Activated naive CD8-positive, alpha-beta T cell treated with anti-CD3 and anti-CD28 coated beads, Interleukin-2, amount 50 U/mL, for 24 hours (primary cell): ENCODE data around the gene TMEM256.
"Not testable (repeated sequence)": the region's sequence is repeated elsewhere in the genome, so short reads cannot be mapped to it uniquely, and the experiment has no call there.

Experiments
- ATAC-seq: fragments of 150-1000 bp; cut with Tn5 transposase; one replicate; pipeline ENCODE4 v1.10.0; 2021
- DNase-seq: peaks from one replicate; pipeline ENCODE4 v3.0.0; 2021
- H3K27ac Mint-ChIP-seq: one replicate; pipeline ENCODE4 v1.8.0; 2021; ENCODE audit warnings: mild to moderate bottlenecking, mixed read lengths
- H3K27me3 Mint-ChIP-seq: one replicate; pipeline ENCODE4 v1.8.0; 2021; ENCODE audit warnings: mixed read lengths
- H3K36me3 Mint-ChIP-seq: one replicate; pipeline ENCODE4 v1.8.0; 2021; ENCODE audit warnings: low read depth, mixed read lengths
- H3K4me1 Mint-ChIP-seq: one replicate; pipeline ENCODE4 v1.8.0; 2021; ENCODE audit warnings: mixed read lengths
- H3K4me3 Mint-ChIP-seq: one replicate; pipeline ENCODE4 v1.8.0; 2021; ENCODE audit warnings: mild to moderate bottlenecking, moderate library complexity, mixed read lengths
- H3K9me3 Mint-ChIP-seq: one replicate; pipeline ENCODE4 v1.8.0; 2021; ENCODE audit warnings: mixed read lengths

TMEM256 gene

DNA sequence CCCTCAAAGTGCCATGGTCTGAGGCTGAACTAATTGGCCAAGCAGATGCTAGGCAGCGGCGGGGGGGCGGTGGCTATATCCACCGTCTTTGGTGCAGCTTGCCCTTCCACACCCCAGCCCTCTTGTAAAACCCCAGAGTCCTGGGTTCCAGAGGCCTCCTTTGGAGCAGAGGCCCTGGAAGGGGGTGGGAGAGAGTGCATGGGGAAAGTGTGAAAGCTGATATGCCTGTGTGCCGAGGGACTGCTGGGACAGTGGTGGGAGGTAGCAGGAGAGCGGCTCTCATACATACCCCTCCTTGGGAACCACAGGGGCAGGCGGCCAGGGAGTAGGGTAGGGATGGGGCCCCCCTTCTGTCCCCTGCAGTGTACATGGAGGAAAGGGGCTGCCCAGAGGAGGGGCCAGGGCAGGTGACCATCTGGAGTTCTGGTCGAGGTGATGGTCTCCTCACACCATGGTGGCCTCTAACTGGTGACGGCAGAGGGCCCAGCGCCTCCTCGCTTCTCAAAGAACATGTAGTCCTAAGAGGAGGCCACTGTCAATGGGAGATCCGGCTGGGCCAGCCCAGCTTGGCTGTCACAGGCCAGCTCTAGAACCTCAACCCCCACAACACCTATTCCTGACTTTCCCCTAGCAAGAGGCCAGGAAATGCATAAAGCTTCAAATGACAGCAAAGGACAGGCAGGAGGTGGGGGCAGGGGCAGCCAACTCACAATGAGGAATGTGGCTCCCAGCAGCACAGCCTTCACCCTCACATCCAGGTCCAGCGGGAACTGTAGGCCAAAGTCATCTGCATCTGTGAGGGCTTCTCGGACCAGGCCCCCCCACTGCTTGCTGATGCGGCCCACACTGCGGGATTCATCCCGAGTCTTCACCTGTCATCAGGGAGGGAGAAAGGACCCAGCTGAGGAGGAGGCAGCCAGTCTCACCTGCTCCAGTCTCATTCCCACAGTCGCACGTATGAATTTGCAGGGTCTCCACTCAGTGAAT, 13.7 kb downstream of the TMEM256 start:
- ATAC-seq (no peak), DNase-seq (no peak)
- Mint-ChIP-seq H3K36me3 (peaks cover 11% of the 10 kb centered on the region), H3K4me3 (no peak overlapping the region), H3K9me3 (no peaks in the 10 kb centered on the region), H3K27me3 (no peaks in the 10 kb centered on the region), H3K4me1 (peaks cover 18% of the 10 kb centered on the region), H3K27ac (no peak overlapping the region)

DNA sequence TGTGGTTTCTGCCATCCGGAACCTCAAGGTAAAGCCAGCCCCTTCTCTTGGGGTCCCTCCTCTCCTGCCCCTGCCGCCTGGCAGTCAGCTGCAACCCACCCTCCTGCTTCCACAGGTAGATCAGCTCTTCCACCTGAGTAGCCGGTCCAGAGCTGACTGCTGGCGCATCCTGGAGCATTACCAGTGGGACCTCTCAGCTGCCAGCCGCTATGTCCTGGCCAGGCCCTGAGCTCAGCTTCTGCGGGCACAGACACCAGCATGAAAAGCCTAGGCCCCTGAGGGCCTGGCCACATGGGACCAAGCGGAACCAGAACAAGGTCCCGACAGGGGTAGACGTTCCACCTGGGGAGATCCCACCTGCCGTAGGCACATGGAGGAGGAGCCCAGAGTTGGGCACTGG, 15.0 kb downstream of the TMEM256 start:
- peaks cover 16% of the 10 kb centered on the region for H3K4me1 Mint-ChIP-seq
- no peak for DNase-seq
- no peaks in the 10 kb centered on the region for H3K9me3 Mint-ChIP-seq
- no peak overlapping the region for H3K27ac Mint-ChIP-seq
- H3K4me3 Mint-ChIP-seq: no peak overlapping the region
- peaks cover 11% of the 10 kb centered on the region for H3K36me3 Mint-ChIP-seq
- ATAC-seq: no peak
- H3K27me3 Mint-ChIP-seq: no peaks in the 10 kb centered on the region

- no peak for DNase-seq
- H3K27me3 Mint-ChIP-seq: peaks cover 28% of the 10 kb centered on the region
Measured at GRCh38 chr17:7384489-7385081, 19.3 kb downstream of the TMEM256 start.

DNA sequence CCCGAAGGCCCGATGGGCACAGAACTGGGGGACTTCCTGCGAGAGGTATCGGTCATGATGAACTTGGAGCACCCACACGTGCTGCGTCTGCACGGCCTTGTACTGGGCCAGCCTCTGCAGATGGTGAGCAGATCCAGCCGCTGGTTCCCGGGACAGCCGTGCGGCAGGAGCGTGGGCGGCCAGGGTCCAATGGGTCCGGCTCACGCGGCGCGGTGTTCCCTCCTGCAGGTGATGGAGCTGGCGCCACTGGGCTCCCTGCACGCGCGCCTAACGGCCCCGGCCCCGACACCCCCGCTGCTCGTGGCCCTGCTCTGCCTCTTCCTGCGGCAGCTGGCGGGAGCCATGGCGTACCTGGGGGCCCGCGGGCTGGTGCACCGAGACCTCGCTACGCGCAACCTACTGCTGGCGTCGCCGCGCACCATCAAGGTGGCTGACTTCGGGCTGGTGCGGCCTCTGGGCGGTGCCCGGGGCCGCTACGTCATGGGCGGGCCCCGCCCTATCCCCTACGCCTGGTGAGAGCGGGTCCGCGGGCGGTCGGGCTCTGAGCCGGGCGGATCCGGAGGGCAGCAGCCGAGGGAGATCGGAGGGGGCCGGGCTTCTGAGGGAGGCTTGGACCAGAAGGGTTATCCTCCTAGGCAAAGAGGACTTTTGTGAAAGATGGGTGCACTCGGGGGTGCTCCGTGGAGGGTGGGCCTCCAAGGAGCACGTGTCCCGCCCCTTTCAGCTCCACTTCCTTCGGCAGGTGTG, 20.0 kb downstream of the TMEM256 start:
- DNase-seq: peak; percentile 78
- ATAC-seq: peak; percentile 97
- peaks cover 9% of the 10 kb centered on the region for H3K4me1 Mint-ChIP-seq
- peaks cover 6% of the 10 kb centered on the region for H3K9me3 Mint-ChIP-seq
- no peak overlapping the region for H3K27ac Mint-ChIP-seq
- peaks cover under 1% of the 10 kb centered on the region for H3K36me3 Mint-ChIP-seq
- peak overlapping the region; percentile 77 for H3K4me3 Mint-ChIP-seq
- H3K27me3 Mint-ChIP-seq: peaks cover 35% of the 10 kb centered on the region

More at GRCh38 chr17:7384489-7385081, 19.3 kb downstream of the TMEM256 start:
- peaks cover 4% of the 10 kb centered on the region for H3K36me3 Mint-ChIP-seq
- H3K4me3 Mint-ChIP-seq: peak overlapping the region; percentile 77
- no peak for ATAC-seq
- peaks cover 9% of the 10 kb centered on the region for H3K4me1 Mint-ChIP-seq
- no peaks in the 10 kb centered on the region for H3K9me3 Mint-ChIP-seq
- H3K27ac Mint-ChIP-seq: peak overlapping the region; percentile 24

- Mint-ChIP-seq H3K27ac (no peak overlapping the region), H3K27me3 (peaks cover 37% of the 10 kb centered on the region), H3K4me3 (no peak overlapping the region), H3K9me3 (peaks cover 6% of the 10 kb centered on the region), H3K36me3 (no peaks in the 10 kb centered on the region), H3K4me1 (peaks cover 9% of the 10 kb centered on the region)
- ATAC-seq: no peak
- no peak for DNase-seq
Measured at GRCh38 chr17:7383371-7383741, 20.5 kb downstream of the TMEM256 start.

DNA sequence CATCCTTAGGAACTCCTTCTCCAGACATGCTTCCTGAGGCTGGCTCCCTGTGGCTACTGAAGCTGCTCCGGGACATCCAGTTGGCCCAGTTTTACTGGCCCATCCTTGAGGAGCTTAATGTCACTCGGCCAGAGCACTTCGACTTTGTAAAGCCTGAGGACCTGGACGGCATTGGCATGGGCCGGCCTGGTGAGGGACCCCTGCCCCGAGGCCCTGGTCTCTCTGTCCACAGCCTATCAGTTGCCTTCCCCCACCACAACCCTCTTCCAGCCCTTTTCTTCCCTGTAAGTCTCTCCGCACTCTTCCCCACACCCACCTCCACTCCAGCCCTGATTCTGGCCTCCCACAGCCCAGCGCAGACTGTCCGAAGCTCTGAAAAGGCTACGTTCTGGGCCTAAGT, 21.0 kb downstream of the TMEM256 start:
- Mint-ChIP-seq H3K9me3 (peaks cover 6% of the 10 kb centered on the region), H3K27me3 (peaks cover 39% of the 10 kb centered on the region), H3K4me3 (no peak overlapping the region), H3K36me3 (no peaks in the 10 kb centered on the region), H3K27ac (no peak overlapping the region), H3K4me1 (peaks cover 9% of the 10 kb centered on the region)
- no peak for ATAC-seq
- no peak for DNase-seq

DNA sequence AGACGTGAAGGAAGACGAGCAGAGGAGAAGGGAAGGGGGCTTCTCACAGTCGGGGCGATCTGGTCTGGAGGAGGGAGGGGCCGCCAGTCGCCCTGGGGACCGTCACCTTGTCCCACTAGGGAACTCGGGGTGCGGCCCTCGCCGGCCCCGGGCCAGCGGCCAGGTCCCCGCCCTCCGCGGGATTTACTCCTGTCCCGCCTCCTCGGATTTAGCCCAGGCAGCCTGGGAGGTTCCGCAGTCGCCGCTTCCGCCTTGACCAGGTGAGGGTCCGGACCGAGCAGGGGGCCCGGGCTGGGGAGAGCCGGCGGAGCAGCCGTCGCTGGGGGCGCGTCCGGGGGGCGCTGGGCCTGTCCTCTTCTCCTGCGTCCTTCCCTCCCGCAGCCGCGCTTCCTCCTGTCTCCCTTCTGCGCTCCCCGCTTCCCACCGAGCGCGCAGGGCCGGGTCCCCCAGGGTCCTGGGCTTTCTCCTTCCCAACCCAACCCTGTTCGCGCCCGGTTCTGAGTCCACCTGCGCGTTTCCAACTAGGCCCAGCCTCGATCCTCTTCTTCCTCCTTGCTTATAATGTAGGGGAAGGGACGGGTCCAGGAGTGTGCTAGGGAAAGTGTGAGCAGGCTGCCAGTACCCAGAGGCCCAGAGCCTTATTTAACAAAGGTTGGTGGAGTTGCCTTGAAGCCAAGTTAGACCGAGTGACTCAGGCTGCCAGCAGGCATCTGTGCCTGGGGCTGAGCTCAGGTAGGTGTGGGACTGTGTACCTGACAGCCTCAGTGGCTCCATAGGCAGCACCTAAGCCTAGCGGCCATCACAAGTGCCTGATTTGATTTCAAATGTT, 22.8 kb downstream of the TMEM256 start, which contains the start of gene TNK1:
Gene TNK1, plus strand, starts transcription at position 235 of the 829 bp plus-strand sequence. CDS start 1,838 bp downstream, outside the sequence.
- DNase-seq: no peak
- H3K4me3 Mint-ChIP-seq: no peak within 1 kb of the TSS
- no peak within 1 kb of the TSS for H3K27ac Mint-ChIP-seq
- peaks cover 49% of the 10 kb centered on the region for H3K27me3 Mint-ChIP-seq
- H3K4me1 Mint-ChIP-seq: peaks cover 9% of the 10 kb centered on the region
- peaks cover 6% of the 10 kb centered on the region for H3K9me3 Mint-ChIP-seq
- no peak for ATAC-seq
- no peaks in the 10 kb centered on the region for H3K36me3 Mint-ChIP-seq

DNA sequence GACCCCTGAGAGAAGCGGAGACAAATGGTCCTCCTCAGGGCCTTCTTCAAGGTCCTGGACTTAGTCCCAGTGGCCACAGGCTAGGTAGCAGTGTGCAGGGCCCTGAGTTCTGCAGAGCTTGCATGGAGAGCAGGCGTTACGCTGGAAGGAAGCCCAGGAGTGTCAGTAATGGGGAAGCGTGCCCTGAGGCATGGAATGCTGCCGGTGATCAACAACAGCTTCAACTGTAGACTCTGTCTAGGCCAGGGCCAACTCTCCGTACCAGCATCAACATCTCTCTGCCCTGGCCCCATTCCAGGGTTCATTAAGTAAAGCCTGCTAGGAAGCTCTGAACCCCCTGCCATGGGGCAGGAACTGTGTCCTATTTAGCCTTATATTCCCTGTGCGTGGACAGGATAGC, 23.6 kb downstream of the TMEM256 start:
- H3K4me1 Mint-ChIP-seq: peaks cover 9% of the 10 kb centered on the region
- H3K36me3 Mint-ChIP-seq: no peaks in the 10 kb centered on the region
- peaks cover 49% of the 10 kb centered on the region for H3K27me3 Mint-ChIP-seq
- DNase-seq: no peak
- H3K27ac Mint-ChIP-seq: no peak overlapping the region
- no peak for ATAC-seq
- no peak overlapping the region for H3K4me3 Mint-ChIP-seq
- peaks cover 6% of the 10 kb centered on the region for H3K9me3 Mint-ChIP-seq

GRCh38 chr17:7379134-7379533, 24.8 kb downstream of the TMEM256 start:
- H3K4me3 Mint-ChIP-seq: no peak overlapping the region
- peaks cover 49% of the 10 kb centered on the region for H3K27me3 Mint-ChIP-seq
- H3K9me3 Mint-ChIP-seq: peaks cover 6% of the 10 kb centered on the region
- no peaks in the 10 kb centered on the region for H3K36me3 Mint-ChIP-seq
- DNase-seq: no peak
- peaks cover 6% of the 10 kb centered on the region for H3K4me1 Mint-ChIP-seq
- ATAC-seq: no peak
- no peak overlapping the region for H3K27ac Mint-ChIP-seq

DNA sequence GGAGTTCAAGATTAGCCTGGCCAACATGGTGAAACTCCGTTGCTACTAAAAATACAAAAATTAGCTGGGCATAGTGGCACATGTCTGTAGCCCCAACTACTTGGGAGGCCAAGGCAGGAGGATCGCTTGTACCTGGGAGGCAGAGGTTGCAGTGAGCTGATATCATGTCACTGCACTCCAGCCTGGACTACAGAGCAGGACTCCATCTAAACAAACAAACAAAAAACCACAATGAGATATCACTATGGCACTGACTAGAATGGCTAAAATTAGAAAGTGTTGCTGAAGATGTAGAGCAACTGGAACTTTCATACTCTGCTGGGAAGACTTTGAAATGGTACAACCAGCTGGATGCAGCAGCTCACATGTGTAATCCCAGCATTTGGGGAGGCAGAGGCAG, 29.5 kb downstream of the TMEM256 start:
- no peak overlapping the region for H3K27ac Mint-ChIP-seq
- no peaks in the 10 kb centered on the region for H3K36me3 Mint-ChIP-seq
- H3K27me3 Mint-ChIP-seq: peaks cover 18% of the 10 kb centered on the region
- H3K4me3 Mint-ChIP-seq: no peak overlapping the region
- H3K9me3 Mint-ChIP-seq: peaks cover 3% of the 10 kb centered on the region
- ATAC-seq (no peak), DNase-seq (no peak)
- H3K4me1 Mint-ChIP-seq: no peaks in the 10 kb centered on the region

DNA sequence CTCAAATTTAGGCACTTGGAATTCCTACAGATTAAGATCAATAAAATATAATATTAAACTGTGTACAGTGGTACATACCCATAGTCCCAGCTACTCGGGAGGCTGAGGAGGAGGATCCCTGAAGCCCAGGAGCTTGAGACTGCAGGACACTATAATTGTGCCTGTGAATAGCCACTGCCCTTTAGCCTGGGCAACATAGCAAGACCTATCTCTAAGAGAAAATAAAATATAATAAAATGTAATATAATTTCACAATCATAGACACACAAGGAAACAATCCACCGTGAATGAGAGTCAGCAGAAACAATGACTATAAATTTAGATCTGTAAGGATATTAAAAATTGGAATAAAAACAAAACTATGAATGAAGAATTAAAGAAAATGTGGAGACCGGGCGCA, 33.0 kb downstream of the TMEM256 start:
- Mint-ChIP-seq H3K27me3 (no peaks in the 10 kb centered on the region), H3K27ac (no peak overlapping the region), H3K9me3 (no peaks in the 10 kb centered on the region), H3K4me3 (no peak overlapping the region), H3K4me1 (no peaks in the 10 kb centered on the region), H3K36me3 (no peaks in the 10 kb centered on the region)
- ATAC-seq: no peak
- DNase-seq: no peak

- H3K4me1 Mint-ChIP-seq: no peaks in the 10 kb centered on the region
Measured at GRCh38 chr17:7369825-7370224, 34.1 kb downstream of the TMEM256 start.

GRCh38 chr17:7368599-7368994, 35.3 kb downstream of the TMEM256 start:
- H3K9me3 Mint-ChIP-seq, H3K4me1 Mint-ChIP-seq, H3K36me3 Mint-ChIP-seq, ATAC-seq, H3K27ac Mint-ChIP-seq, DNase-seq, H3K27me3 Mint-ChIP-seq, H3K4me3 Mint-ChIP-seq: not testable (repeated sequence)

More at GRCh38 chr17:7369825-7370224, 34.1 kb downstream of the TMEM256 start:
- Mint-ChIP-seq H3K9me3 (no peaks in the 10 kb centered on the region), H3K4me3 (no peak overlapping the region), H3K27me3 (no peaks in the 10 kb centered on the region), H3K36me3 (no peaks in the 10 kb centered on the region), H3K27ac (no peak overlapping the region)
- no peak for ATAC-seq
- DNase-seq: no peak
